CD4-positive, alpha-beta T cell treated with Interleukin-1 beta for 1 hour (primary cell): ENCODE measurements around the gene SCUBE1.

ENCODE experiments used
- DNase-seq, 2 donors: peaks; one replicate each; pipeline ENCODE4 v3.0.0-alpha.2; 2020 to 2022

Gene SCUBE1

DNA sequence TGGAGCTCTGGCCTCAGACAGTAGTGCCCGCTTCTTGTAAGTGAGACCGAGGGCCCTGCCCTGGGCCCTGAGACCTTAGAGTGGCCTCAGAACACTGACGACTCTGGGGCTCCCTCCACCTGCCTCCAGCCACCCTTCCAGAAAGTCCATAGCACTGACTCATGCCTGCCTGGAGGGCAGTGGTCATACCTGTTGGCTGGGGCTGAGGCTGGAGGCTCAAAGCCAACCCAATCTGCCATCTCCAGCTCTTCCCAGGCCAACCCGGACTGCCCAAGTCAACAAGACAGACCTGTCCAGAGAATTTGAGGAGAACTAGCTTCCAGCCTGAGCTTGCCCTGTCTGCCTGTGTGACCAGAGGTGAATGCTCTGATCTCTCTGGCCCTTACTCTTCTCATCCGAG, 89.3 kb downstream of the SCUBE1 start:
- DNase-seq, result no peak

DNA sequence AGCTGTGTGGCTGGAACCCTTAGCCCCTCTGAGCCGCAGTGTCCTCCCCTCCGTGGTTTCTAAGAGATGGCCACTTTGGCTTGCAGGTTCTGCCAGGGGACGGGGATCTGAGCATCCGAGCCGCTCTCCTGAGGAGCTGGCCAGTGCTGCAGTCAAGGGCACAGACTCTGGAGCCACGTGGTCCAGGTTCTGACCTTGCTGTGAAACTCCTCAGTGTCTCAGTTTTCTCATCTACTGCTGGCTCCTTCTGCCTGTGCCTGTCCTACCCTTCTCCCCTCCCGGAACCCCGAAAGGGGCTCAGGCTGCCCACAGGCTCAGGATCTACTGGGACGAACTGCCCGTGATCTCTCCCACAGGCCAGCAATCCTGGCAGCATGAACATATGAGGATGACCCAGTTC, 90.9 kb downstream of the SCUBE1 start:
- DNase-seq, result no peak

DNA sequence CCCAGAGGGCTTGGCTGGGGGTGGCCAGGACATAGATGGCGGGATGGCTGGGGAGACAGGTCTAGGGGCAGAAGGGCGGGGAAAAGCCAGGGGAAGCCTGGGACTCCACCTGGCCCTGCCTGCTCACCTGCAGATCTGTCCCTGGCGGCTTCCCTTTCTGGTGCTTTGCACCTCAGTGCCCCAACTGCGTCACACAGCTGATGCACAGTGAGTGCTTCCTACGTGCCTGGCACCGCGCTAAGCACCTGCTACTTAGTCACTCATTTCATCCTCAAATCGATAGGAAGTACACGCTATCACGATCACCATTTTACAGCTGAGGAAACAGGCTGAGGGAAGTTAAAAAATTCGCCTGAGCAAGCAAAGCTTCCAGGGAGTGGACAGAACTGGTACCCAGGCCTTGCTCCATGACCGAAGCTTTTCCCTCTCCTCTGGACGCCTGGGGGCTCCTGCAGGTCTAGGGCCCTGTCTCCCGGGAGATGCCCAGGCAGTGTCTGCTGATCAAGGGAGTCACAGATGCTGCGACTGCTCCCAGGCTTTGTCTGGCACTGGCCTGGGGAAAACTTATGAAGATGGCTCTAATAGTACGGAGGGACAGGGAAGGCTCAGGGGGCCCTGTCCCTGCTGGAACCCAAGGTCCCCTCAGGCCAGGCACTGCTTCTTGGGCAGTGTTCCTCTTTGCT, 93.2 kb downstream of the SCUBE1 start:
- DNase-seq, result no peak

DNA sequence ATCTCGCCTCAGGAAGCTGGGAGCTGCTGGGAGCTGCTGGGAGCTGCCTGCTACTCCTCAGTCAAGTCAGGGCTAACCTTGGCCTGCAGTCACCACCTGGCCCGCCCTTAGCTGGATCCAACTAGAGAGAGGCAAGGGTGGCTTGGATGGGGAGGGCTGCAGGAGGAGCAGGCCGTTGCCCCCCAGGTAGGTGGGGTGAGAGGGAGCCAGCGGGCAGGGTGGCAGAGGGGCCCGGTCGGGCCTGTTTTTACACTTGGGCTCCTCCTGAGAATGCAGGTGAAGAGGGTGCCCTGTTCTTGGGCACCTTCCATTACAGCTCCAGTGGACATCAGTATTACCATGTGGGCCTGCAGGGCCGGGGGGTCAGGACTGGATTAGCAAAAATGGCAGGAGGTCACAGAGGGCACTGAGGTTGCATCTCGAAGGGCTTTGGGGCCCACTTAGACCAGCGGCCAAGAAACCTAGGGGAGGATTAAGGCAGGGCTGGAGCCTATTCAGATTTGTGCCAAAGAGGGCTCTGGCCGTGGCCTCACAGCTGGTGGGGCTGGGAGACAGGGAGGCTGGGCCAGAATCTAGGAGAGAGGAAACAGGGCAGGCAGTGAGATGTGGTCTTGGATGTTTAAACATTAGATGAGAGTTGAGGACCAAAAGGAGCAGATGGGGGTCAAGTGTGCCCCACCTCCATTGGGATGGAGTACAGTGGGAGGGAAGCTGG, 95.5 kb downstream of the SCUBE1 start:
- no peak for DNase-seq

DNA sequence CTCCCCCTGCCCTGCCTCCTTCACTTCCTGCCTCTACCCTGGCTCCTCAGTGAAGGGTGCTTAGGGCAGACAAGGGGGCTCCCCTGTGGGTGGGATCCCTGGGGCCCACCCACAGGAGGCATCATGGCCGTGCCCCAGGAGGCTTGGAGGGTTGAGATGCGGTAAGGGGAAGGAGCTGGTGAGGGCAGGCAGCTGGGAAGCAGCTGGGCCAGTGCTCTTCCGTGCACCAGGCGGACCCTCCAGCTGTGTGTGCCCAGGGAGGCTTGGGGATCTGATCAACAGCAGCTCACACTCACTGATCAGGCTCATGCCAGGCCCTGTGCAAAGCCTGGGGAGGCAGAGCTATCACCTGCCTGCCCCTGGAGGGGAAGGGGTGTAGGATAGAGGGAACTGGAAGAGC, 97.0 kb downstream of the SCUBE1 start:
- DNase-seq, result no peak

DNA sequence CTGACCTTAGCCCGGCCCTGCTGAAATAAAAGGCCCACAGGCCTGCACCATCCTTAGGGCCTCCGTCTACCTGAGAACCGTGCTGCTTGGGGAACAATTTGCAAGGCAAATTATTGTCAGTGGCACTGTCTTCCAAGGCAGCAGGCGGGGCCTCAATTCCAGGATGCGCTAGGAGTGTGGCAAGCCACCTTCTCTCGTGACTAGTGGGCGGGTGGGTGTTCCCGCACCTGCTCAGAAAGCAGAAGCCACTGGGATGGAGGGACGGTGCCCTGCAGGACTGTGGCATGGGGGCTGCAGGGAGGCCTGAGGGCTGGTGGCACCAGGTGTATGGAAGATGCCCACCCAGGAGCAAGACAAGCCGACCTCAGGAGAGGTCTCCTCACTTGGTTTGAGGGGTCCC, 97.5 kb downstream of the SCUBE1 start:
- no peak for DNase-seq

DNA sequence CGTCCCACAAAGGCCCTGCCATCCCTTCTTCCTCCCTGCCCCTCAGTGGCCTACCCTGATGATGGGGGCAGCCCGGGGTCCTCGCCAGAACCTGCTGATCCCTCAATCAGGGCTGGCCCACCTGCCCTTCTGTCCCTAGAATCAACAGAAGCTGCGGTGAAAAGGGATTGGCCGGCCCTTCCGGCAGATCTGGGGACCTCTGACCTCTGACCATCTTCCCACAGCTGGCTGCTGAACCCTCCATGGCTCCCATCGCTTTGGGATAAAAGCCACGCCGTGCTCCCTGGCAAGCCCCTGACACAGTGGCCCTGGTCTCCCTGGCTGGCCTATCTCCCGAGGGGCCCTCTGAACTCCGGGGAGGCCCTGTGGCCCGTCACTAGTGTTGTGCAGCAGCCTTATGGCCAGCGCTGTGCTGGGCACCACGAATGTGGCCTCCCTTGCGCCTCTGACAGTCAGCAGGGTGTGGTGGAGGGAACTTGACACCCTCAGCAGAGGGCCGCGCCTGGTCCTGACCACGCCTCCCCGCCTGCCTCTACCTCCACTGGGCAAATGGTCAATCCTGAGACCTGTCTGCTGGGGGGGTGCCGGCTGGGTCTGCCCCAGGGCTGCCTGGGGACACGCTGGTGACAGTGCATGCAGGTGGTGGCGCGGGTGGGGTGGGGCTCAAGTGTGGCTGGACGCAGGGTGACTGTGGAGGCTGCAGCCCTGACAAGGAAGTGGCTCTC, 98.2 kb downstream of the SCUBE1 start:
- DNase-seq, result no peak

DNA sequence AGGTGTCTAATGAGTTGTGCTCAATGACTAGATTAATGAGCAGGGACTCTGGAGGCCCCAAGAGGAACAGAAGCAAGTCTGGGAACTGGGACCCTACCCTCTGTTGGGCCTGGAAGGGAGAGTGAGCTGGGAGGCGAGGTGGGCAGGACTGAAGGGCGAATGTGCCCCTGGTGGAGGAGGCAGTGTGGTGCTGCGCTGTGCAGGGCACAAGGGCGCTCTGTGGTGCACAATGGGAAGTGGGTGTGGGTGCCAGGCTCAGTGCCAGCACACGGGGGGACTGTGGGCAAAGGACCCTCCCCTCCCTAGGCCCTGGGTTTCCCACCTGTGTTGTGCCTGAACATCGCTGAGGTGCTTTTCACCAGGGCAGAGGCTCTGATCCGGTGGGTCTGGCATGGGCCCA, 98.8 kb downstream of the SCUBE1 start:
- no peak for DNase-seq

DNA sequence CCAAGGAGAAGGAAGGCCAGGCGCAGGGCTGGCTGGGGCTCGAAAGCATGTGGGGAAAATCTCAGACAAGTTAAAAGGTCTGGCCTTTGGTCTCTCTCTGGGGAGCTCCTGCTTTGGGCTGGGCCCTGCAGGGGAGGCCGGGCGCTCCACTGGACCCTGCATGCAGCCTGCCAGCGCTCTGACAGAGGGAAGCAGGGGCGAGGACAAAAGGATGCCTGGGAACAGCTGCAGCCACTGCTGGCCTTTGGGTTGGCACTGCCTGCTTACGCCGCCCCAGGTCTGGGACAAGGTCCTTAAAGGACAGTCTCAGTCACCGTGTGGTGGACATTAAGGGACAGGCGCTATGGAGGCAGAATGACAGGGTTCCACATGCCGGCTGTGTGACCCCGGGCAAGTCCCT, 99.8 kb downstream of the SCUBE1 start:
- no peak for DNase-seq

DNA sequence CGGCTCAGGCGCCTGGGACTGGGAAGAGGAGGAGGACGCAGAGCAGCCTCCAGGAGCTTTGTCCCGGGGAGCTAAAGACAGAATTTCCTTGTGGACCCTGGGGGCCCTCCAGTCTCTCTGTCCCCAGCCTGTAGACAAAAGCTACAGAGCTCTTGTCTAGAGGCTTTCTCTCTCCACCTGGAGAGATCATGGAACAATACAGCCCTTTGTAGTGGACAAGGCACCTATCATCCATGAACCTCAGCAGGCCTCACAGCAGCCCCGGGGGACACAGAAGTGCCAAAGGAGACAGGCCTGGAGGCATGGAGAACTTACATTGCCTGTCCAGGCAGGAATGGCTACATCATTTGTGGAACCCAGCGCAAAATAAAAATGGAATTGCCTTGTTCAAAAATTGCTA, 100.5 kb downstream of the SCUBE1 start:
- DNase-seq, result no peak

DNA sequence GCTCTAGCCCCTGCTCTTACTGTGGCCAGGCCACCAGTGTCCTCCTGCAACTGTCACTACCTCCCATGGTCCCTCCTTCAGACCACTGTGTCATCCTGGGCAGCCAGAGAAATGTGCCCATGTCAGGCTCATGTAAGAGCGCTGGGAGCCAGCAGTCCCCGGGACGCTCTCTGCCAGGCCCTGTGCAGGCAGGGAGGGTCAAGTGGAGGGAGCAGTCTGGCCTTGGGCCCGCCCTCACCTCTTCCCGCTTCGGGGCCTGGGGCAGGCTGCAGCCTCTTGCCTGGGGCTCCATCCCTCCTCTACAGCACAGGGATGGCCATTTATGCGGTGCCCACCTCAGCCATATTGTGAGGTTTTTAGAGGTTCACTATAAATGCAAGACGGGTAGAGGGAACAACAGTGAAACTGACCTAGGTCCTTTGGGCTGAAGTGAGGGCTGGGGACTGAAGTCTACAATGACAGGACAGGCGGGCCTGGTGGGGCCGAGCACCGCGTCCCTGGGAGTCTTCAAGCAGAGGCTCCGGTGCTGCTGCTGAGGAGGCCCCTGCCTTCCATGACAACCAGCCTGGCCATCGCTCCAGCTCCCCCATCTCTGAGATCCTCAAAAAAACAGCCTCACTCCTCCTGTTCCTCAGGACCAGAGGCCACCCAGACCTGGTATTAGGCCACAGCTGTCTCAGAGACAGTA, 101.3 kb downstream of the SCUBE1 start:
- no peak for DNase-seq

DNA sequence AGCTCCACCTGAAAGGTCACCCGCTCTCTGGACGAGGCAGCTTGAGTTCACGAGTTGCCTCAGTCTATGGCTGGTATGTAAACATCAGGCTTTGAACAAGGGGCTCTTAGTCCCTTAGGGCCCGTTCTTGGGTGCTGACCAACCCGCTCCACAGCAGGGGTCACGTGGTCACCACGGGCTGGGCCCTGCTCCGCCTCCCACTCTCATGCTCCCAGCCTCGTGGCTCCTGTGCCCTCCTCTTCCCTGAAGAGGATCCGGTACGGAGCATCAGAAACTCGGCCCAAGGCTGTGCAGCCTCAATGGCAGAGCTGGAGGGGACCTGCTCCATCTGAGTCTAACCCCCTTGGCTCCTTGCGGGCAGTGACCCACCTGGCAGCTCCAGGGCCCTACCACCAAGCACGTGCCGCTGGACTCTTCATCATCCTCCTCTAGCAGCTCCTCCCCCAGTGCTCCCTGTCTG, 102.0 kb downstream of the SCUBE1 start:
- no peak for DNase-seq

DNA sequence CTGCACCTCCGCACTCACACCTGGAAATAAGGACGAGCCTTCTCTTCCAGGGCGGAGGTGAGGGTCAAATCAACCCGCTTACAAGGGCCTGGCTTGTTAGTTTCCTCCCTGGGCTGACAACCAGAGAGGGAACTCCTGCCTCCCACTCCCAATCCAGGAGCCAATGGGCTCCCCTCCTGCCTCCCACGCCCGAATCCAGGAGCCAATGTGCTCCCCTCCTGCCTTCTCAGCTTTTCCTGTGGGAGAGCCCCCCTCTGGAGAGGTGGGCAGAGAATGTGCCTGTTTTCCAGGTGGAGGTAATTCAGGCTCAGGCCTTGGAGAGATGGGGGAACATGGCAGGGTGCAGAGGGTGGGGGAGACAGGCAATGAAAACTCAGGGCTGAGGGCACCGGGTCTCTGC, 102.6 kb downstream of the SCUBE1 start:
- no peak for DNase-seq

DNA sequence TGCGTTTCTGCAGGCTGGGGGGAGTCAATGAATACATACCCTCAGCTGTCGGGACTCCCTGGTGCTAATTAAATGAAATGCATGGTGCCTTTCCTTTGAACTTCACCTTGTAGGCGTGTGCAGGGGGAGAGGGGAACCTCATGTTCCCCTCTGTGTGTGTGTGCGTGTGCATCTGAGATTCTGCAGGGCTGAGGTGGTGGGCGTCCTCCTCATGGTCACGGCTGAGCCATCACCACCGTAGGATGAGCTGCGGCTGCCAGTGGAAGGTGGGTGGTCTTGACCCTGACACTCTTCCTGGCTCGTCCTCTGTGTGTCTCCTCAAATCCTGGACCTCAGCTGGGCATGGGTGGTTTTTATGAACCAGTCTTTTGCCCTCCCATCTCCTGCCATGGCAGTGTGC, 103.2 kb downstream of the SCUBE1 start:
- no peak for DNase-seq

DNA sequence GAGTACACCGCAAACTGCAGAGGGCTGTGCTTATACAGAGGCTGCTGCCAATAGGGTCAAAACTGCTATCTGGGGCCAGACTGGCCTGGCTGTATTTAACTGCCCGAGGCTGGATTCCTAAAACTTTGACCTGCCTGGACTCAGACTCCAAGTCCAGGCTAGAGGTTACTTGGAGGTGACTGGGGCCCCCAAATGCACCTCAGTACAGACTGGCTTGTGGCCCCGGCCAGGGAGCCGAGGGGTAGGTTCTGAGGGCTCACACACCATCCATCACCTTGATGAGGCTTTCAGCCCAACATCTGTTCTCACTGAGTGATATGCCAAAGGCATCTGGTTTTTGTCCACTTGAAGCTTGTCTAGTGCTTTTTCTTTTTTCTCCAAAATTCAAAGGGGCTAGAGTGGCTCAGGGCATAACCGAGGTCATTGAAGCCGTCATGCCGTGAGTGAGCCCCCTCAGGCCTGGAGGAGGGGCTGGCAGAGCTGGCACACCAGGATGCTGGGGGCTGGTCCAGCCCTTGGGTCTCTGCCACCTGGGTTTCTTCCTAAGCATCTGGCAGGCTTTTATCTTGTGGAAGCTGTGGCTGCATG, 103.9 kb downstream of the SCUBE1 start:
- no peak for DNase-seq

DNA sequence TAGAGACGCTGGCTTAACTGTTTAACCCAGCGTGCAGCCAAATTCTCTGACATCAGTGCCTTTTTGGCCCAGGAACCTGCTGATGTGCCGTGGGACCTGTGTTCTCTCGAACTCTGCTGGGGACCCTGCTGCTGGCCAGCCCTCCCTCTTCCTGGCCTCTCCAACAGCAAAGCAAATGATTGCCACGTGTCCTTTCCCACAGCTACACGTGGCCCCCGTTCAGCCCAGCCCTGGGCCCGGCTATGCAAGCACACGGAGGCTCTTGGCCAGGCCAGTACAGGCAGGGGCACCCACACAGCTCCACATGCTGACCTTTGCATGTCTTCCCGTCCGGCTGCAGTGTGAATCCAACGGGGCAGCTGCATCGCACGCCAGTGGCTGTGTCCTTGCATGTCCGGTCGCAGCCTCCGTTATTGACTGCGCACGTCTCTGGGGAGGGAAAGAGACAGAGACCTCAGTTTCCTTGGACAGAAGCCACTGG, 104.6 kb downstream of the SCUBE1 start:
- no peak for DNase-seq

DNA sequence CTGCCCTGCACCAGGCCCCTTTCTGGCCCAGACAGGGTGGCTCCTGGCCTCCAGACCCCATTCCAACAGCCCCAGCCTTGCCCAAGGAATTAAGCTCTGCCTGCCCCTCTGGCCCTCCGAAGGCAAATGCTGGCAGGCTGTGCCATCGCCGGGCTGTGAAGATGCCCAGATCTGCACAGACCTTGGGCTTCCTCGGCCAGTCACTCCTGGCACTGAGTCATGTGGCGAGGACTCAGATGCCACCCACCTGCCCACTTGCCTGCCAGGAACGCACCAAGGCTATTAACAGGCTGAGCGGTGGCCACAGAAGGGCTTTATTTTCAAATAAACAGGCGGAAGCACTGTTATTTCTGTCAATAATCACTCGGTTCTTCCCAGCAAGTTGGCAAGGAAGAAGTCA, 105.9 kb downstream of the SCUBE1 start:
- DNase-seq, result no peak

DNA sequence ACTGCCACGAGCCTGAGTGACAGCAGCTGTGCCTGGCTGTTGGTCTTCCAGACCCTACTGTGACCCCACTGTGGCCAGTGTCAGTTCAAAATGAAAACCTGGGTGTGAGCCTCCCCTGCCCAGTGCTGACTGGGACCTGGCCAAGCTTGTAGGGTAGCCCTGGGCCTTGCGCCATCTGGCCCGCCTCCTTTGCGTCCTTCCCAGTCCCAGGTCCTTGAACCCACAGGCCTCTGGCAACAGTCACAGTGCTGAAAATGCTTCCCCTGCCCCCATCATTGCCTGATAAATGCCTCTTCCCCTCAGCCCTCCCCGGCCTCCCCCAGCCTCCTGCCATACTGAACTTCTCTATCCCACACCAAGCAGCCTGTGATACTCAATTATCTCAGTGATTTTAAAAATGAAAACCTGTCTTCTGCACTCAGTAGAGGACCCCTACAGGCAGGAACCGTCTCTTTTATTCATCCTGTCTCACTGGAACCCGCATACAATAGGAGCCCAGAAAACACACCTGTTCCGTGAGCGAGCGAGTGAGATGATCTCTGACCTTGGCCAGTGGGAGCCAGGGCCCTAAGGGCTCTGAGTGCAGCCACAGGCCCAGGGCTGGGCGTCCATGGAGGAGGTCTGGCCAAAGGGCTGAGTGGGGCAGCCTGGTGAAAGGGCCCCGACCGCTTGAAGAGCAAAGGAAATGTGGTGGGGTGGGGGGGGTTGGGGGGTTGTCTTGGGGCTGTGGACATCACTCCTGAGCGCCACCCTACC, 106.6 kb downstream of the SCUBE1 start:
- DNase-seq, result no peak

DNA sequence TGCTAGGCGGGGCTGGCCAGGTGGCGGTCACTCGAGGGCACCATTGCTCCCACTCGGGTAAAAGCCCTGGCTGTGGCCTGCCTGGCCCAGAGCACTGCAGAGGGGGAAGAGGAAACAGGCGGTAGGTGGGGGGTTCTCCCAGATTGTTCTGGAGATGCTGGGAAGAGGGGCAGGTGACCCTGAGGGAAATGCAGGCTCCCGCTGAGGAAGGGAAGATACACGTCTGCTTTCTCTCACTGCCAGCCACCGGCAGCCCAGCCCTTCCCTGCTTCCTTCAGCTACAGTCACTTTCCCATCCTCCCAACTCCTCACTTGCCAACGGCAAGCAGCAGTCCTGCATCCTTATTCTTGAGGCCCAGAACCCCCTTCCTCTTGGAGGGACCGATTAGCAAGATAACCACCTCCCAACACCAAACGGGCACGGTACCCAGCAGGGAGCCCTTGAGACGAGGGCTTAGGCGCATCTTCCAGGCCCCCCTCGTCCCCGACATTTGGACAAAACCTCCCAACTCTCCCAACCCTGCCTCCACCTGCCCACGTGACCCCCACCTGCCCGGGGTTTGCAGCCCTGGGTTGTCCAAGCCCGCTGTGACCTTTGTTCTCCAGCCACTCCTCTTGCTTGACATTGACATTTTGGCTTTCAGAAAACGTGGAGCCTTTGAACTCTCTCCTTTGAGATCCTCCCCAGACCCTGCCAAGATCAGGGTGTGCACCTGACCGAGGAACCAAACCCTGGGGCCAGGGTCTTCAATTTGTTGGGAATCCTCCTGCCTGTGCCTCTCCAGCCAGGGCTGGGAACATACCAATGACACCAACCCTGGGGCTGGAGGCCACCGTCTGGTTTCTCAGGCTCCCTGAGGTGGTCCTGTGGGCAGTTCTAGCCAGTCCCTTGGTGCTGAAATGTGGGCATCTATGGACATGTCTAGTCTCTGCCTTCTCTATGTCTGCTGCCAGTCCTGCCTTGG, 107.4 kb downstream of the SCUBE1 start:
- DNase-seq, result no peak

DNA sequence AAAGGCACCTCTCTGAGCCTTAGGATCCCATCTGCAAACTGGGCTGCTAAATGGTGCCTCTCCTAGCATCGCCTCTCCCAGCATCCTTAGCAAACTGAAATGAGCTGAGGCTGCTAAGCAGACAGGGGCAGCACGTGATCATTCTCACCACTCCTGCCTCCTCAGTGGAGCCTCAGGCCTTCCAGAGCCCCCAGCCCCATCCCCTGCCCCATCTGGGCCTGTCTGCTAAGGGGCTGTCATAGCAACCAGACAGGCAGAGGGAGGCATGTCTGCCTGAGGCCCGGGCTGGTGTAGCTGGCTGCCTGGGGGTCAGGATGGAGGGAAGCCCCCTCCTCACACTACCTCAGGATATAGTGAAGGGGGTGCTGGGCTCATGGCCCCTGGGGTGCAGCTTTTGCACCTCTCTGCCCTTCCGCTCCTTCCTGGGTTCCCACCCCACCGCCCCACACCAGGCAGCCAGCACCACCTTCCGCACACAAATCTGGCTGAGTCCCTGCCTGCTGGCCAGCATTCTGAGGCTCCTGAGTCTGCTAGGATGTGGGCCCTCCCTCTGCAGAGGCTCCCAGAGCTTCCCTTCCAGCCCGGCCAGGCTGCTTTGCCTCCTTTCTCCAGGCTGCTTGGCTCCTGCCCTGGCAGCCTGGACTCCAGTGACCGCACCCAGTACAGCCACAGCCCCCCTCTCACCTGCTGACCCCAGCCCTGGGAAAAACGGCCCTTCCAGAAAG, 108.7 kb downstream of the SCUBE1 start:
- no peak for DNase-seq
